Neural progenitor cell (in vitro differentiated cells): ENCODE measurements around the gene CCDC68. TPM values are rescaled to one million over a fixed set of nuclear protein-coding genes. Genes with fewer than 3 reads are reported as not detected.

Experiments used
- DNase-seq: peaks from one replicate; pipeline ENCODE4 v3.0.0-alpha.2; 2016; ENCODE audit warnings: low spot score
- H2AFZ ChIP-seq: fragments of 200-600 bp; sonication (generic); replicated peaks from 2 replicates; pipeline ENCODE4 v1.6.1; 2016; ENCODE audit warnings: antibody characterized with exemption
- H3F3A ChIP-seq: fragments of 200-600 bp; sonication (generic); 2 replicates; pipeline ENCODE4 v1.6.1; 2016; ENCODE audit warnings: antibody characterized with exemption, low read depth
- H3K27ac ChIP-seq: fragments of 200-600 bp; sonication (generic); 2 replicates; pipeline ENCODE4 v1.5.1; 2016; ENCODE audit warnings: mild to moderate bottlenecking
- H3K27me3 ChIP-seq: fragments of 200-600 bp; sonication (generic); 2 replicates; pipeline ENCODE4 v1.6.1; 2016; ENCODE audit warnings: mild to moderate bottlenecking, moderate library complexity
- H3K36me3 ChIP-seq: fragments of 200-600 bp; sonication (generic); 2 replicates; pipeline ENCODE4 v1.5.1; 2016
- H3K4me1 ChIP-seq: fragments of 200-600 bp; sonication (generic); 2 replicates; pipeline ENCODE4 v1.6.1; 2016; ENCODE audit warnings: mixed run types
- H3K4me2 ChIP-seq: fragments of 200-600 bp; sonication (generic); 2 replicates; pipeline ENCODE4 v1.6.1; 2016
- H3K4me3 ChIP-seq: fragments of 200-600 bp; sonication (generic); 2 replicates; pipeline ENCODE4 v1.5.1; 2016
- H3K79me2 ChIP-seq: fragments of 200-600 bp; sonication (generic); 2 replicates; pipeline ENCODE4 v1.6.1; 2016; ENCODE audit warnings: low read depth
- H3K9ac ChIP-seq: fragments of 200-600 bp; sonication (generic); 2 replicates; pipeline ENCODE4 v1.6.1; 2016
- H3K9me3 ChIP-seq: fragments of 200-600 bp; sonication (generic); 2 replicates; pipeline ENCODE4 v1.5.1; 2016; ENCODE audit warnings: low read depth
- H4K20me1 ChIP-seq: fragments of 200-600 bp; sonication (generic); 2 replicates; pipeline ENCODE4 v1.6.1; 2016; ENCODE audit warnings: low read depth
- H3K27ac Mint-ChIP-seq: 3 replicates; pipeline ENCODE4 v1.8.0; 2021; ENCODE audit warnings: mixed read lengths
- H3K27me3 Mint-ChIP-seq: 2 replicates; pipeline ENCODE4 v1.8.0; 2022; ENCODE audit warnings: low read depth, mild to moderate bottlenecking, inconsistent platforms, moderate library complexity, mixed read lengths; ENCODE audit not compliant: insufficient read depth
- H3K36me3 Mint-ChIP-seq: 3 replicates; pipeline ENCODE4 v1.8.0; 2021; ENCODE audit warnings: mixed read lengths
- H3K4me1 Mint-ChIP-seq: 3 replicates; pipeline ENCODE4 v1.8.0; 2021; ENCODE audit warnings: mixed read lengths
- H3K4me3 Mint-ChIP-seq: 3 replicates; pipeline ENCODE4 v1.8.0; 2021; ENCODE audit warnings: mild to moderate bottlenecking, moderate library complexity, mixed read lengths
- H3K9me3 Mint-ChIP-seq: 3 replicates; pipeline ENCODE4 v1.8.0; 2020; ENCODE audit warnings: mixed read lengths
- CTCF ChIP-seq: fragments of 200-600 bp; sonication (generic); IDR thresholded peaks from 2 replicates; pipeline ENCODE4 v1.5.1; 2017; ENCODE audit warnings: antibody characterized with exemption, mild to moderate bottlenecking
- EZH2 ChIP-seq: fragments of 200-600 bp; sonication (generic); IDR thresholded peaks from 2 replicates; pipeline ENCODE4 v1.6.1; 2017; ENCODE audit warnings: antibody characterized with exemption, mild to moderate bottlenecking, moderate library complexity
- EZH2phosphoT487 ChIP-seq: fragments of 200-600 bp; sonication (generic); IDR thresholded peaks from 2 replicates; pipeline ENCODE4 v1.6.1; 2017; ENCODE audit warnings: antibody characterized with exemption
- total RNA-seq: library from RNA; depleted of rRNA; stranded (reverse); fragments of >200 nt; gene quantifications from 2 replicates; pipeline ENCODE4 v1.2.3, GENCODE V29; 2015; ENCODE audit warnings: low replicate concordance

Gene CCDC68
- total RNA-seq, 1 donor from 2014 or later = not detected

GRCh38 chr18:54999016-54999415 lies 39.8 kb upstream of the CCDC68 start:
- no peak overlapping the region for H3K4me3 Mint-ChIP-seq
- H3K9ac ChIP-seq = no peak overlapping the region
- no peaks in the 10 kb centered on the region for H3K79me2 ChIP-seq
- peaks cover 2% of the 10 kb centered on the region for H3K27me3 Mint-ChIP-seq
- no peaks in the 10 kb centered on the region for H3K4me1 ChIP-seq
- no peaks in the 10 kb centered on the region for H3K36me3 Mint-ChIP-seq
- H3K4me2 ChIP-seq = no peak overlapping the region
- H3F3A ChIP-seq = no peaks in the 10 kb centered on the region
- H3K27ac Mint-ChIP-seq = no peak overlapping the region
- H3K4me1 Mint-ChIP-seq = no peaks in the 10 kb centered on the region
- no peaks in the 10 kb centered on the region for H3K9me3 Mint-ChIP-seq
- H4K20me1 ChIP-seq = no peaks in the 10 kb centered on the region
- H3K27me3 ChIP-seq = no peaks in the 10 kb centered on the region
- TF ChIP-seq EZH2phosphoT487 (no peak), EZH2 (no peak), CTCF (no peak)
- no peak overlapping the region for H2AFZ ChIP-seq
- H3K9me3 ChIP-seq = no peaks in the 10 kb centered on the region
- no peak overlapping the region for H3K4me3 ChIP-seq
- H3K36me3 ChIP-seq = no peaks in the 10 kb centered on the region
- no peak overlapping the region for H3K27ac ChIP-seq
- no peak for DNase-seq

GRCh38 chr18:54995421-54996143 lies 36.3 kb upstream of the CCDC68 start:
- H3K27ac Mint-ChIP-seq = no peak overlapping the region
- H3K9me3 ChIP-seq = no peaks in the 10 kb centered on the region

GRCh38 chr18:54991981-54992380 lies 32.7 kb upstream of the CCDC68 start:
- Mint-ChIP-seq H3K27me3 (no peaks in the 10 kb centered on the region), H3K4me1 (no peaks in the 10 kb centered on the region), H3K27ac (no peak overlapping the region), H3K4me3 (no peak overlapping the region), H3K9me3 (no peaks in the 10 kb centered on the region), H3K36me3 (no peaks in the 10 kb centered on the region)
- H3K36me3 ChIP-seq = no peaks in the 10 kb centered on the region
- DNase-seq = no peak
- H3K27me3 ChIP-seq = no peaks in the 10 kb centered on the region
- H3K4me2 ChIP-seq = no peak overlapping the region
- no peaks in the 10 kb centered on the region for H3K4me1 ChIP-seq
- no peak overlapping the region for H3K27ac ChIP-seq
- H3K9ac ChIP-seq = no peak overlapping the region
- H4K20me1 ChIP-seq = no peaks in the 10 kb centered on the region
- no peaks in the 10 kb centered on the region for H3K9me3 ChIP-seq
- H3F3A ChIP-seq = no peaks in the 10 kb centered on the region
- no peaks in the 10 kb centered on the region for H3K79me2 ChIP-seq
- no peak overlapping the region for H3K4me3 ChIP-seq
- no peak overlapping the region for H2AFZ ChIP-seq
- TF ChIP-seq CTCF (no peak), EZH2phosphoT487 (no peak), EZH2 (no peak)

More at GRCh38 chr18:54995421-54996143, 36.3 kb upstream of the CCDC68 start:
- Histone ChIP-seq H4K20me1 (no peaks in the 10 kb centered on the region), H3K79me2 (no peaks in the 10 kb centered on the region), H3K4me3 (no peak overlapping the region), H3K27me3 (no peaks in the 10 kb centered on the region), H3K36me3 (no peaks in the 10 kb centered on the region), H3K27ac (no peak overlapping the region), H3K9ac (no peak overlapping the region), H3F3A (no peaks in the 10 kb centered on the region), H3K4me2 (no peak overlapping the region), H2AFZ (no peak overlapping the region), H3K4me1 (no peaks in the 10 kb centered on the region)
- H3K4me1 Mint-ChIP-seq = no peaks in the 10 kb centered on the region
- H3K9me3 Mint-ChIP-seq = no peaks in the 10 kb centered on the region
- TF ChIP-seq EZH2phosphoT487 = no peak
- no peak for TF ChIP-seq EZH2
- peaks cover 2% of the 10 kb centered on the region for H3K27me3 Mint-ChIP-seq
- DNase-seq = no peak
- no peak overlapping the region for H3K4me3 Mint-ChIP-seq
- H3K36me3 Mint-ChIP-seq = no peaks in the 10 kb centered on the region

GRCh38 chr18:54984908-54985307 lies 25.6 kb upstream of the CCDC68 start:
- H3K27ac Mint-ChIP-seq = no peak overlapping the region
- H3K9me3 Mint-ChIP-seq = no peaks in the 10 kb centered on the region
- TF ChIP-seq EZH2phosphoT487 (no peak), EZH2 (no peak), CTCF (no peak)
- H3K36me3 Mint-ChIP-seq = no peaks in the 10 kb centered on the region
- H3F3A ChIP-seq = no peaks in the 10 kb centered on the region
- H3K79me2 ChIP-seq = no peaks in the 10 kb centered on the region
- H3K4me3 Mint-ChIP-seq = no peak overlapping the region
- no peak overlapping the region for H3K9ac ChIP-seq
- H4K20me1 ChIP-seq = no peaks in the 10 kb centered on the region
- H3K9me3 ChIP-seq = no peaks in the 10 kb centered on the region
- no peaks in the 10 kb centered on the region for H3K4me1 ChIP-seq
- H3K27ac ChIP-seq = no peak overlapping the region
- H3K36me3 ChIP-seq = no peaks in the 10 kb centered on the region
- no peaks in the 10 kb centered on the region for H3K27me3 ChIP-seq
- H3K4me1 Mint-ChIP-seq = no peaks in the 10 kb centered on the region
- no peak overlapping the region for H3K4me3 ChIP-seq
- H2AFZ ChIP-seq = no peak overlapping the region
- no peak for DNase-seq
- H3K4me2 ChIP-seq = no peak overlapping the region
- H3K27me3 Mint-ChIP-seq = no peaks in the 10 kb centered on the region
